IMR-90 (cell line): ENCODE data around the gene HS3ST5. TPM values are rescaled to one million over a fixed set of nuclear protein-coding genes. Genes with fewer than 3 reads are reported as not detected.
"Not testable (repeated sequence)": the region's sequence is repeated elsewhere in the genome, so short reads cannot be mapped to it uniquely, and the experiment has no call there.

ENCODE experiments used
- ATAC-seq: fragments of 200-7000 bp; cut with Tn5 transposase; 2 replicates; pipeline ENCODE4 v1.9.1; 2020; ENCODE audit warnings: low read depth, mild to moderate bottlenecking, moderate library complexity
- BruUV-seq: library from RNA; stranded (reverse); fragments of 400-500 nt; replicated peaks from 2 replicates; lab custom pipeline; 2021; lab: Mats Ljungman, UMichigan
- CTCF ChIA-PET: fragments of 300-600 bp; formaldehyde crosslinking; extraction: SDS; loops from one replicate; lab custom pipeline; 2021; ENCODE audit warnings: antibody characterized with exemption; lab: Yijun Ruan, JAX
- POLR2A ChIA-PET: fragments of 300-600 bp; sonication (Branson Sonifier 250); formaldehyde crosslinking; loops from one replicate; lab custom pipeline; 2022; ENCODE audit warnings: antibody characterized with exemption; ENCODE audit not compliant: unreplicated experiment; lab: Charles Lee
- DNase-seq: peaks from one replicate; pipeline ENCODE4 v3.0.0; 2013
- H2AFZ ChIP-seq: replicated peaks from 2 replicates; pipeline ENCODE3; 2013; ENCODE audit warnings: low read length, mild to moderate bottlenecking; ENCODE audit not compliant: poor library complexity
- H2AK5ac ChIP-seq: 2 replicates; pipeline ENCODE4 v1.6.1; 2013; ENCODE audit warnings: low read depth, low read length, inconsistent platforms
- H2AK9ac ChIP-seq: replicated peaks from 2 replicates; pipeline ENCODE3; 2013; ENCODE audit warnings: mild to moderate bottlenecking, low read depth, low read length, moderate library complexity; ENCODE audit not compliant: poor library complexity
- H2BK120ac ChIP-seq: 2 replicates; pipeline ENCODE4 v1.6.1; 2013; ENCODE audit warnings: low read depth, low read length, inconsistent platforms
- H2BK15ac ChIP-seq: 3 replicates; pipeline ENCODE4 v1.6.1; 2013; ENCODE audit warnings: low read depth, low read length, inconsistent platforms
- H2BK20ac ChIP-seq: 2 replicates; pipeline ENCODE4 v1.6.1; 2013; ENCODE audit warnings: low read depth, mild to moderate bottlenecking, inconsistent platforms, low read length, moderate library complexity
- H2BK5ac ChIP-seq: 2 replicates; pipeline ENCODE4 v1.6.1; 2013; ENCODE audit warnings: mild to moderate bottlenecking, low read depth, low read length, inconsistent platforms; ENCODE audit not compliant: poor library complexity, severe bottlenecking
- H3K14ac ChIP-seq: replicated peaks from 2 replicates; pipeline ENCODE4 v1.6.1; 2013; ENCODE audit warnings: low read depth, low read length, inconsistent platforms
- H3K18ac ChIP-seq: 2 replicates; pipeline ENCODE4 v1.6.1; 2013; ENCODE audit warnings: low read depth, low read length, control low read depth
- H3K23ac ChIP-seq: 2 replicates; pipeline ENCODE4 v1.6.1; 2013; ENCODE audit warnings: low read depth, low read length, inconsistent platforms
- H3K27ac ChIP-seq: 2 replicates; pipeline ENCODE4 v1.5.1; 2013; ENCODE audit warnings: mild to moderate bottlenecking, control low read depth, low read length; ENCODE audit not compliant: insufficient read depth
- H3K27me3 ChIP-seq: 2 replicates; pipeline ENCODE4 v1.6.1; 2013; ENCODE audit warnings: low read length; ENCODE audit not compliant: control insufficient read depth, insufficient read depth
- H3K36me3 ChIP-seq: 2 replicates; pipeline ENCODE4 v1.6.1; 2013; ENCODE audit warnings: low read length, mixed read lengths; ENCODE audit not compliant: control insufficient read depth, insufficient read depth
- H3K4ac ChIP-seq: 2 replicates; pipeline ENCODE4 v1.6.1; 2013; ENCODE audit warnings: low read depth, low read length, inconsistent platforms
- H3K4me1 ChIP-seq: 2 replicates; pipeline ENCODE4 v1.6.1; 2013; ENCODE audit warnings: low read length, mixed read lengths; ENCODE audit not compliant: control insufficient read depth, insufficient read depth
- H3K4me2 ChIP-seq: 2 replicates; pipeline ENCODE4 v1.6.1; 2013; ENCODE audit warnings: low read depth, mild to moderate bottlenecking, control low read depth, low read length, moderate library complexity
- H3K4me3 ChIP-seq: 2 replicates; pipeline ENCODE4 v1.5.1; 2013; ENCODE audit warnings: low read depth, mild to moderate bottlenecking, control low read depth, low read length, moderate library complexity; ENCODE audit not compliant: insufficient read depth
- H3K56ac ChIP-seq: 2 replicates; pipeline ENCODE4 v1.6.1; 2013; ENCODE audit warnings: low read length, inconsistent platforms; ENCODE audit not compliant: insufficient read depth; ENCODE audit errors: extremely low read depth
- H3K79me1 ChIP-seq, 2 experiments: 2 replicates each; pipeline ENCODE4 v1.6.1; 2013; ENCODE audit warnings: low read length in 2 of 2, inconsistent platforms in 1 of 2, low read depth in 1 of 2
- H3K9ac ChIP-seq: 2 replicates; pipeline ENCODE4 v1.6.1; 2013; ENCODE audit warnings: low read depth, low read length, control low read depth
- H3K9me1 ChIP-seq: 2 replicates; pipeline ENCODE4 v1.6.1; 2013; ENCODE audit warnings: low read length, inconsistent platforms; ENCODE audit not compliant: insufficient read depth
- H3K9me3 ChIP-seq: 2 replicates; pipeline ENCODE4 v1.6.1; 2013; ENCODE audit warnings: low read length; ENCODE audit not compliant: control insufficient read depth, insufficient read depth
- H4K20me1 ChIP-seq: 2 replicates; pipeline ENCODE4 v1.6.1; 2013; ENCODE audit warnings: low read length, inconsistent platforms; ENCODE audit not compliant: insufficient read depth
- H4K5ac ChIP-seq: 2 replicates; pipeline ENCODE4 v1.6.1; 2013; ENCODE audit warnings: mild to moderate bottlenecking, low read depth, low read length, control low read depth
- H4K8ac ChIP-seq, 2 experiments: 2 replicates each; pipeline ENCODE4 v1.6.1; 2013; ENCODE audit warnings: low read depth in 2 of 2, low read length in 2 of 2, control low read depth in 1 of 2, inconsistent platforms in 1 of 2
- H4K91ac ChIP-seq: 2 replicates; pipeline ENCODE4 v1.6.1; 2013; ENCODE audit warnings: low read depth, low read length, inconsistent platforms; ENCODE audit not compliant: insufficient read depth
- MAZ ChIP-seq: IDR thresholded peaks from 2 replicates; pipeline ENCODE4 v1.6.1; 2012; ENCODE audit warnings: low read depth, mild to moderate bottlenecking, low read length, improper control_type of control experiment, moderate library complexity, borderline replicate concordance
- RFX5 ChIP-seq: IDR thresholded peaks from 2 replicates; pipeline ENCODE4 v1.8.0; 2012; ENCODE audit warnings: low read depth, mild to moderate bottlenecking, low read length, moderate library complexity
- WGBS, 2 experiments: methylation state at CpG; one replicate each; pipeline versions ENCODE4 v1.1.5 to v1.1.7; 2013; ENCODE audit warnings: missing lambda C conversion rate in 2 of 2; ENCODE audit not compliant: insufficient read length in 1 of 2; ENCODE audit errors: extremely low coverage in 2 of 2; 5-methylcytosine and 5-hydroxymethylcytosine counted together
- dilution Hi-C: fragments of 300-500 bp; cut with HindIII; formaldehyde crosslinking; loops from one replicate; pipeline ENCODE4 v1.14.3; 2018; ENCODE audit warnings: low sequenced_read_pairs; ENCODE audit not compliant: unreplicated experiment
- in situ Hi-C: fragments of 300-500 bp; cut with MboI; formaldehyde crosslinking; loops from 3 replicates; pipeline ENCODE4 v1.14.3; 2019; ENCODE audit warnings: low sequenced_read_pairs, inconsistent platforms, mixed read lengths
- intact Hi-C: fragments of 100-400 bp; cut with micrococcal nuclease; formaldehyde crosslinking; loops from 2 replicates; pipeline ENCODE4 v1.10.0; 2022
- polyA plus RNA-seq, 3 experiments: library from polyadenylated mRNA; depleted of rRNA; stranded (reverse); fragments of >200 nt; gene quantifications; 2 replicates each; pipeline ENCODE4 v1.2.3, GENCODE V29; 2012; ENCODE audit warnings: low replicate concordance in 1 of 3
- total RNA-seq: library from RNA; depleted of rRNA; stranded (reverse); fragments of >200 nt; gene quantifications from 2 replicates; pipeline ENCODE4 v1.2.3, GENCODE V29; 2012

HS3ST5 gene
- total and polyA plus RNA-seq, 2 of the 4 experiments (the other 2 are of a cell fraction), result not detected

DNA sequence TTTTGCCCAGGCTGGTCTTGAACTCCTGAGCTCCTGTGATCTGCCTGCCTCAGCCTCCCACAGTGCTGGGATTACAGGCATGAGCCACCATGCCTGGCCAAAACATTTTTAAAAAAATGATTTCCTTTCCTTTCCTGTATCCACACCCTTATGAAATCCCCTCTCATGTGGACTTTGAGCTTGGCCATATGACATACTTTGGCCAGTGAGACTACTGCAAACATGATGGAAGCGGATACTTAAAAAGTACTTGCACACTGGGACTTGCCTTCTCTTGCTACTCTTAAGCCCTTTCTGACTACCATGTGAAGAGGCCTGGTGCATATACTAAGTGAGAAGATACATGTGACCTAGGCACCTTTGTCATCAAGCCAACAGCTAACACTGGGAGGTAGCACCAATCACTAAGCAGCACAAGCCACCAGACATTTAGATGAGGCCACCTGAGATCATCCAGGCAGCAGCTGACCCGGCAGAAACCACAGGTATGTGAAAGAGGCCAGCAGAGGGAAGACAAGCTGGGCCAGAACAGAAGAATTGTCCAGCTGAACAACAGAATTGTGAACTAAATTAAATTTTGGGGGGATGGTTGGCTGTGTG, 293.4 kb downstream of the HS3ST5 start:
- no CpG with 5 or more reads among the region's 2 CpGs for WGBS, 2 experiments
- dilution Hi-C loops, result no loop called here
- no peak overlapping the region for H3K56ac ChIP-seq
- no peak overlapping the region for H3K4me3 ChIP-seq
- H3K23ac ChIP-seq, result peak overlapping the region; percentile 7; the same call in 1 of the 2 replicates
- H3K18ac ChIP-seq, result no peak overlapping the region
- H2BK5ac ChIP-seq, result no peak overlapping the region
- H4K91ac ChIP-seq, result no peak overlapping the region
- H4K20me1 ChIP-seq, result no peaks in the 10 kb centered on the region
- H2BK120ac ChIP-seq, result no peak overlapping the region
- no peak overlapping the region for H3K4me2 ChIP-seq
- H3K9me1 ChIP-seq, result peaks cover 3% of the 10 kb centered on the region; the same call in 1 of the 2 replicates
- H2BK15ac ChIP-seq, result no peak overlapping the region
- ChIA-PET POLR2A (no interaction called here), CTCF (no interaction called here)
- H3K79me1 ChIP-seq, result no peaks in the 10 kb centered on the region
- no peak overlapping the region for H4K8ac ChIP-seq
- H2AK5ac ChIP-seq, result no peak overlapping the region
- BruUV-seq, result no TSS peak
- no peak overlapping the region for H3K4ac ChIP-seq
- in situ Hi-C loops, result no loop called here
- H3K14ac ChIP-seq, result no peak overlapping the region
- DNase-seq (peak; percentile 23), ATAC-seq (no peak)
- H3K9me3 ChIP-seq, result peaks cover 3% of the 10 kb centered on the region; the same call in 1 of the 2 replicates
- no peaks in the 10 kb centered on the region for H3K36me3 ChIP-seq
- intact Hi-C loops, result no loop called here
- no peak overlapping the region for H2BK20ac ChIP-seq
- H4K5ac ChIP-seq, result no peak overlapping the region
- no peak overlapping the region for H2AK9ac ChIP-seq
- no peak overlapping the region for H3K9ac ChIP-seq
- H2AFZ ChIP-seq, result no peak overlapping the region
- TF ChIP-seq MAZ (no peak), RFX5 (no peak)
- H3K27ac ChIP-seq, result no peak overlapping the region
- no peaks in the 10 kb centered on the region for H3K27me3 ChIP-seq
- H3K4me1 ChIP-seq, result peaks cover 4% of the 10 kb centered on the region; the same call in 1 of the 2 replicates

GRCh38 chr6:114044566-114044965, 298.3 kb downstream of the HS3ST5 start:
- H2BK120ac ChIP-seq, H4K20me1 ChIP-seq, H2BK5ac ChIP-seq, H3K36me3 ChIP-seq, H3K18ac ChIP-seq, intact Hi-C loops, H2BK20ac ChIP-seq, H3K4ac ChIP-seq, H3K27ac ChIP-seq, H2AFZ ChIP-seq, CTCF ChIA-PET, ATAC-seq, H2BK15ac ChIP-seq, H4K5ac ChIP-seq, H3K9ac ChIP-seq, H3K27me3 ChIP-seq, H3K4me2 ChIP-seq, H3K23ac ChIP-seq, H3K56ac ChIP-seq, in situ Hi-C loops, H3K4me1 ChIP-seq, H3K9me1 ChIP-seq, H3K14ac ChIP-seq, H4K8ac ChIP-seq, DNase-seq, POLR2A ChIA-PET, dilution Hi-C loops, H3K4me3 ChIP-seq, H4K91ac ChIP-seq, H3K79me1 ChIP-seq, H3K9me3 ChIP-seq, BruUV-seq, H2AK9ac ChIP-seq, H2AK5ac ChIP-seq: not testable (repeated sequence)
- WGBS, 2 experiments, result no CpG with 5 or more reads among the region's 5 CpGs
